ENCODE results near the gene PHF5A. TPM values are rescaled to one million over a fixed set of nuclear protein-coding genes. Genes with fewer than 3 reads are reported as not detected.

The PHF5A gene
- total and polyA plus RNA-seq, 4 donors = 15.8 to 31.7 (median 23.2) TPM

- H3K9ac ChIP-seq (ENCODE audit: low read depth in 1 of 2, low read length in 2 of 2) = no peak overlapping the region
- 96% methylated on average over 5 of the region's 5 CpGs for WGBS
- TF ChIP-seq YY1 (IDR thresholded peaks at IDR 0.05) = no peak
- TF ChIP-seq HNF4A (conservative IDR thresholded peaks at IDR 0.05) = no peak
- TF ChIP-seq TAF1 (conservative IDR thresholded peaks at IDR 0.05) = no peak
- TF ChIP-seq ATF3 (IDR thresholded peaks at IDR 0.05) = no peak
- TF ChIP-seq REST (IDR thresholded peaks at IDR 0.05) = no peak
- TF ChIP-seq JUND (IDR thresholded peaks at IDR 0.05) = no peak
- no peak for TF ChIP-seq HNF4G (IDR thresholded peaks at IDR 0.05)
- no peak for TF ChIP-seq CTCF (IDR thresholded peaks at IDR 0.05; ENCODE audit: low read depth, low read length, missing input control)
- no peak for TF ChIP-seq SP1 (IDR thresholded peaks at IDR 0.05)
- no peak overlapping the region for H3K4me3 ChIP-seq (ENCODE audit: low read depth in 1 of 3, low read length in 3 of 3)
- H3K9me3 ChIP-seq (ENCODE audit: control insufficient read depth in 4 of 4, low read length in 3 of 4) = no peaks in the 10 kb centered on the region
- peaks cover 5 to 65% (median 31%) of the 10 kb centered on the region in 4 donors for H3K36me3 ChIP-seq (ENCODE audit: control insufficient read depth in 4 of 4, insufficient read depth in 3 of 4, low read depth in 1 of 4, low read length in 3 of 4)
- DNase-seq (ENCODE audit: low spot score) = no peak
- peaks cover 4 to 39% (median 24%) of the 10 kb centered on the region in 4 donors for H3K4me1 ChIP-seq (ENCODE audit: control insufficient read depth in 4 of 4, insufficient read depth in 4 of 4, low read length in 3 of 4)
- no peak overlapping the region for H3K27ac ChIP-seq (ENCODE audit: low read depth in 1 of 2, low read length in 2 of 2)
- H3K27me3 ChIP-seq (ENCODE audit: control insufficient read depth in 4 of 4, insufficient read depth in 4 of 4, low read length in 3 of 4) = no peaks in the 10 kb centered on the region
Observed at GRCh38 chr22:41513391-41513790, 44.9 kb upstream of the PHF5A start.

- Histone ChIP-seq H3K9ac (ENCODE audit: low read depth in 1 of 2, low read length in 2 of 2) (no peak overlapping the region), H3K36me3 (ENCODE audit: control insufficient read depth in 4 of 4, insufficient read depth in 3 of 4, low read depth in 1 of 4, low read length in 3 of 4) (peaks cover 5 to 68% (median 37%) of the 10 kb centered on the region in 4 donors), H3K27ac (ENCODE audit: low read depth in 1 of 2, low read length in 2 of 2) (peak overlapping the region; percentile 8 to 23), H3K4me3 (ENCODE audit: low read depth in 1 of 3, low read length in 3 of 3) (no peak overlapping the region), H3K4me1 (ENCODE audit: control insufficient read depth in 4 of 4, insufficient read depth in 4 of 4, low read length in 3 of 4) (peaks cover 4 to 33% (median 21%) of the 10 kb centered on the region in 4 donors), H3K9me3 (ENCODE audit: control insufficient read depth in 4 of 4, low read length in 3 of 4) (no peaks in the 10 kb centered on the region), H3K27me3 (ENCODE audit: control insufficient read depth in 4 of 4, insufficient read depth in 4 of 4, low read length in 3 of 4) (no peaks in the 10 kb centered on the region)
- TF ChIP-seq EGR1 (IDR thresholded peaks at IDR 0.05; ENCODE audit: low read depth in 2 of 2) (no peak), RXRA (IDR thresholded peaks at IDR 0.05) (peak in 1 of 2 donors; percentile 18), REST (IDR thresholded peaks at IDR 0.05) (no peak), SP1 (IDR thresholded peaks at IDR 0.05) (peak; percentile 7)
- DNase-seq (ENCODE audit: low spot score) = peak; percentile 80
- 65% methylated on average over 17 of the region's 17 CpGs for WGBS
Observed at GRCh38 chr22:41512421-41513194, 44.1 kb upstream of the PHF5A start.

Measured in liver (tissue), 9 donors.